Activated CD4-positive, alpha-beta T cell treated with anti-CD3 and anti-CD28 coated beads, Interleukin-2, amount 50 U/mL, for 48 hours (primary cell): ENCODE data around the gene ARHGAP32.

Source experiments
- DNase-seq, 2 experiments: peaks; one replicate each; pipeline ENCODE4 v3.0.0-alpha.2; 2020

Gene ARHGAP32

GRCh38 chr11:129192150-129192549 lies at the start of gene ARHGAP32:
ARHGAP32 (minus strand) TSS chr11:129192325; CDS start chr11:129192198, 127 bp downstream.
- DNase-seq: no peak

DNA sequence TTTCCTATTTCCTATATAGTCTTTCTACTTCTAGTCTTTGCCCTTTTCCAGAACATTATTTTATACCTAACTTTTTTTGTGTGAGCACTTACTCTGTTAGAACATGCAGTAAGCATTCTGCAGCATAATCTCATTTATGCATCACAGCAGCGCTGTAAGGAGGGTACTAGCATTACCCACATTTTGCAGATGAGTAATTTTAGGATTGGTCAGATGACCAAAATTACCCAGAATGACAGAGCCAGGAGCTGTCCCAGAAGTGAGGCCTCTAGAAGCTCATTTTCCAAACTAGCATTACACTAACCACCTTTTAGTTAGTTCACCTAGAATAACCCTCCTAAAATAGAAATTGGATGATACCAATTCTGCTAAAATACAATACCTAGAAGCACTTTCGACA lies 47.1 kb upstream of the ARHGAP32 start:
- no peak for DNase-seq

- DNase-seq: no peak
These were observed 45.9 kb upstream of the ARHGAP32 start for GRCh38 chr11:129237880-129238638.

DNA sequence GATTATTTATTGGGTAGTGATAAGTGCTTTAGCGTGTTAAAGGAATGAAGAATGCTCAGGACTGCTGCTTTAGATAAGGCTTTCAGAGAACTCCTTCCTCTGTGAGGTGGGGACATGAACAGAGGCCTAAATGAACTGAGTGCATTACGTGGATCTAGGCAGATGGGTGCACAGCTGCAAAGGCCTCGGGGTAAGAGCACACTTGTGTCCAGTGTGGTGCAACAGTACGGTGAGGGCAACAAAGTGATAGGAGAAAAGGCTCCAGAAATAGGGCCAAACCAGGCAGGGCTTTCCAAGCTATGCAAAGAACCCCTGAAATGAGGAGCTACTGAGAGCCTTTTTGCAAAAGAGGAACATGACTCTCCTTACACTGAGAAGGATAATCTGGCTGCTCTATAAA lies 45.3 kb upstream of the ARHGAP32 start:
- DNase-seq: no peak

GRCh38 chr11:129236850-129237249 lies 44.7 kb upstream of the ARHGAP32 start:
- no peak for DNase-seq

DNA sequence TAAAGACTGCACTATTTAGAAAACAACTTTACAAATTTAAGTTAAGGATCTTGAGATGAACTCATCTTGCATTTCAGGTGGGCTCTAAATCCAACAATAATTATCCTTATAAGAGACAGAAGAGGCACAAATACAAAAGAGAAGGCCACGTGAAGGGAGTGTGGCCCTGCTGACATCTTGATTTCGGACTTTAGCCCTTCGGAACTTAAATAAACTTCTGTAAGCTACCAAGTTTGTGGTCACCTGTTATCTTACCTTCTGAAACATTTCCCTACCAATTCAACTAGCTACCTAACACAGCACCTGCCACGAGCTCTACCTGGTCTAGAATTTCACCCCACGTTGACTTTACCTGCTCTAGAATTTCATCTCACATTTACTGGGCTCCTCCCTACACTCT lies 42.9 kb upstream of the ARHGAP32 start:
- no peak for DNase-seq

GRCh38 chr11:129230006-129230405 lies 37.9 kb upstream of the ARHGAP32 start:
- no peak for DNase-seq

- no peak for DNase-seq
These were observed 34.2 kb upstream of the ARHGAP32 start for GRCh38 chr11:129226207-129226798.

DNA sequence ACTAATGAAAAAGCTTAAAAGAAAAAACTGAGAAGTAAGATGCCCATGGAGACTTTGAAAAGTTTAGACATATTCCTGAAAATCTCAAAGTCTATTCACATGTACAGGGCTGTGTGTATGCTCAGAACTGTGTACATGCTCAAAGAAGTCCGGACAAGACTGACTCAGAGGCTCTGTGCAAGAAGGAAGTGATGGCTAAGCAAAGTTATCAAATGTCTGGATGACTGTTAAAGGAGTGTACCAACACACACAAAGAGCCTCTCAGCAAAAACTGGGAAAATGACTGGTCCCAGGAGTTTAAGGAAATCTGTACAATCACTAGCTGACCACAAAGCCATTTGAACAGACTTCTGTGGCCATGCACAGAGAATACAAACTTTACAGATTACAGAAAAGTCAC lies 33.1 kb upstream of the ARHGAP32 start:
- no peak for DNase-seq

- DNase-seq: no peak
These were observed 32.4 kb upstream of the ARHGAP32 start for GRCh38 chr11:129224538-129224937.

GRCh38 chr11:129223701-129224149 lies 31.6 kb upstream of the ARHGAP32 start:
- DNase-seq: no peak

DNA sequence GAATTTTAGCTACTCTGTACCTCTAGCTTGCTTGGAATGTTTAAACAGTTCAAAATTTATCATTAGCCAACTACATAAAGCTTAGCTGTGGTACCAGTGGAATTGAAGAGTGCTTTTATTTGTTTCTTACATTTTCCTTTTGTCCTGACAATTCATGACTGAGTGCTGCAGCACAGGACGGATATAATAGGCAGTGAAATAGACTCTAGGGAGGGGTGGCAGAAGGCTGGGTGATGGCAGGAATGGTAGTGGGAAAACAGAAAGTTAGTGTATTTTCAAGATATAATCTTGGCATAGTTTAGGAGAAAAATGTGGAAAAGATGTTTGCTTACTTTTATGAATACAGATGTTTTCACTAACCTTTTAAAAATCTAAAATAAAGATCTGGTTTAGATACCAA lies 31.1 kb upstream of the ARHGAP32 start:
- no peak for DNase-seq

GRCh38 chr11:129222158-129222557 lies 30.0 kb upstream of the ARHGAP32 start:
- no peak for DNase-seq

DNA sequence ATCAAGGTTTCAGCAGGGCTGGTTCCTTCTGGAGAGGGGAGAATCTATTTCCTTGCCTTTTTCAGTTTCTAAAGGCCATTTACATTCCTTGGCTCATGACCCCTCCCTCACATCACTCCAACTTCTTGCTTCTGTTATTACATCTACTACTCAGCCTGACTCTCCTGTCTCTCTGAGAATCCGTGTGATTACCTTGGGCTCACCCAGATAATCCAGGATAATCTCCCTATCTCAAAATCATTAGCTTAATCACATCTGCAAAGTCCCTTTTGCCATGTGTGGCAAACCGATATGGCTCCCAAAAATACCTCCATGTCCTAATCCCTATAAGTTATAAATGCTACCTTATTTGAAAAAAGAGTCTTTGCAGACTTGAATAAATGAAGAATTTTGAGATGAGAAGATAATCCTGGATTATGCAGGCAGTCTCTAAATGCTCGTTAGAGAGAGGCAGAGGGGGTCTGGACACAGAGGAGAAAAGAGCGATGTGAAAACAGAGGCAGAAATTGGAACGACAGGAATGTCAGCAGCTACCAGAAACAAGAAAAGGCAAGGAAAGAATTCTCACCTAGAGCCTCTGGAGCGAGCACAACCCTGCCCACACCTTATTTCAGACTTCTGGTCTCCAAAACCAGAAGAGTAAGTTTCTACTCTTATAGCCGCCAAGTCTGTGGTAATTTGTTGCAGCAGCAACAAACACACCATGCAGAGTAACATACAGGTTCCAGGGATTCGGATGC lies 23.6 kb upstream of the ARHGAP32 start:
- DNase-seq: no peak

DNA sequence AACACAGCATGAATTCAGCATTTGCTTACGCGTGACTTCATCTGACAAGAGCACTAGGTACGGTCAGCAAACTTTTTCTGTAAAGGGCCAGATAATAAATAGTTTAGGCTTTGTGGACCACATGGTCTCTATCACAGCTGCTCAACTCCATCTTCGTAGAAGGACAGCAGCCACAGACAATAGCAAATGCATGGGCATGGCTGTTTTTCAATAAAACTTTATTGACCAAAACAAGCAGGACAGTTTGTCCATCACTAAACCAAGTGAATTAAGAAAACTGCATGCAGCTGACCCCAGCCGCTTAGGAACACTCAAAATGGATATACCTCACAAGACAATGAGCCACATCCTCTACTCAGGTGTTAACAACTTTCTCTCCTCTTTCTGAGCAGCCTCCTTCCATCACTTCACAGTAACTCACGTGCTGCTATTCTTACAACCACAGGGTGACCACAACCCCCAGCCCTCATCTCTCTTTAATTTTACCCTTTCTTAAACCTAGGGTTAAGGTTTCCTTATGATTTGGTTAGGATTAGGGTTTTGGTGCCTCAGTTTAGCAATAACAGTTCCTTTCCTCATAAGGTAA lies 22.7 kb upstream of the ARHGAP32 start:
- DNase-seq: no peak

- DNase-seq: no peak
These were observed 21.1 kb upstream of the ARHGAP32 start for GRCh38 chr11:129213261-129213660.

DNA sequence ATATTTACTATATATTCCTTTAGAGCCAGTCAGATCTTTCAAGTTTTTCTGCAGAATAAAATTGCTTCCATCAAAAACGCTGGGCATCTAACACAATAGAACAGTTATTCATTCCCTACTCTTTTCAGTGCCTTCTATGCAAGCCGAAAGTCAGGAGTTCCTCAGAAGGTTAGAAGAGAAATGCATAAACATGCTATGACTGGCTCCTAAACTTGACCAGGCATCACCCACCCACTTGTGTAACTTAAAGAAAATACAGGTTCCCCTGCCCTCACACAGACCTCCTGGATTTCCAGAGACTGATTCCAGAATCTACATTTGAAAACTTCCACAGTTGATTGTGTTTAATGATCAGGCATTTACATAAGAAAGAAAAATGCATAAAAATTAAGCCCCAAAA lies 19.3 kb upstream of the ARHGAP32 start:
- no peak for DNase-seq

DNA sequence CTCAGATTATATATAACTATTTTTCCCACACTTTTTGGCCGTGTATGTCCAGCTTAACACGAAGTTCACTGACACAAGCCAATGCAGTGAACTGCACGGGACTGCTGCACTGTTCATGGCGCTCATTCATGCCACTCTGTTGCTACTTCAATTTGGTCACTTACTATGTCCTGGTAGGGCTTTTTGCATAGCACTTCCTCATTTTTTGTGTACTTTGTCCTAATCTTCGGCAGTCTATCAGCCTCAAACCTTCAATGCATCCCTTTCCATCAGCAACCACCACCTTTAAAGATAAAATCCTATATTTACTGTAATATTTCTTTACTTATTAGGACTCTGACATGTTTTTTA lies 18.7 kb upstream of the ARHGAP32 start:
- no peak for DNase-seq

DNA sequence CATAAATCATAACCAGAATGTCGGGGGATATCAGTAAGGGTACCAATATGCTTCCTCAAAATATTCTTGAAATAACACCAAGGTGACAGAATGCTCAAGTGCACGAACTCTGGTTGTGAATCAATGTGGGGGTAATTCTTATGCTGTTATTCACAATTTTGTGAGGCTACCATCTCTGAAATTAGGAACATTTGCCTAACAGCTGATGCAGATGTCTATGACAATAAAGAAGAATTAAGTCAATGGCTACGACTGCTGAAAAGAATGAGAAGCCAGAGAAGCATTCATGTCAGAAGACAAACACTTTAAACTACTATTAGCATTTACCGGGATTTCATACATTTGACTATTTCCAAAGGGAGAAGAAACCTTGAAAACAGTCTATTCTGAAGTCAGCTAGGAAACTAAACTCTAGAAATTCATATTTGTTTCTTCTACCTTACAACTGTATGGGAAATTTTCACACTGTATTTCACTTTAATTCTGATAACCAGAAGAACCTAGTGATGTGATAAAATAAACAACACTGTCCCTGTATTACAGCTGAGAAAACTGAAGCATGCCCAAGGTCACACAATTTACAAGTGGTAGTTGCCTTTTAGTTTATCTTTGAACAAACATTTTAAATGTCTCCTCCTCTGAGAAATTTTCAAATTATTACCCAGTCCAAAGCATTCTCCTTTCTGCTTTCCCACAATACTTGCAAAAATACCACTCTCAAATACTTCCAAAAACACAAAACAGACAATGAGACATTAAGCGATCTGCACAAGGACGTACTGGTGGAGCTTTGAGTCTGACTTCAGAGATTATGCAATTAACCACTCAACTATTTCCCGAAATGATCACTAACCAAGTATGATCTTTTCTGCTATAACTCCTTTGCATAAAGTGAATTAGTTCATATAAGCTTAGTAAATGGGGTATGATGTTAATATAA lies 18.0 kb upstream of the ARHGAP32 start:
- no peak for DNase-seq

GRCh38 chr11:129208863-129209262 lies 16.7 kb upstream of the ARHGAP32 start:
- no peak for DNase-seq

DNA sequence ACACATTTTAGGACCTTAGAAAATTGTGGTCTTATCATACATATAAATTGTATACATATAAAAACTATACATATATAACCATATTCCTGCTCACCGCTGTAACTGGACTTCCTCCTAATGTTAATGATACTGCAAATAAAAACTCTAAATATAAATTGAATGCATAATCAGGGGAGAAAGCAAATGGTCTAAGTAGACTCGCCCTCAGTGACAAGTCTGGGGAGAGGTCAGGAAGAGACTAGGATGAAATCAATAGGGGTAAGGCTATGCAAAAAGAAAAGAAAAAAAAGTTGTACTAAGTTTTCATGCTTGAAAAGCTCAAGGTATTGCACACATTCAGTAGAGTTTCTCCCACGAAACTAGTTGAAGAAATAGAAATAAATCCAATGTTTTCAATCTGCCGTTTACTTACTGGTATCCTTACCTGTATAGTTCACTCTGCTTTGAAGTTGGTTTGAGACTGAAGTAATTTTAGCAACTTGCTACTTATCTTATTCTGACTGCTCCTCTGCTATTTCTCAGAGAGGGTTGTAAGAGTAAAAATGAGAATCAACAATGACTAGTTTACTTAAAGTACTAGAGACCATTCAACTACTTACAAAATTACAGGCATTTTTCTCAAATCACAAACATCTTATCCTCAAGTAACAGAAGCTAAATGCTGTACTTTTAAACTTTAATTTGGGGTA lies 12.2 kb upstream of the ARHGAP32 start:
- DNase-seq: no peak

DNA sequence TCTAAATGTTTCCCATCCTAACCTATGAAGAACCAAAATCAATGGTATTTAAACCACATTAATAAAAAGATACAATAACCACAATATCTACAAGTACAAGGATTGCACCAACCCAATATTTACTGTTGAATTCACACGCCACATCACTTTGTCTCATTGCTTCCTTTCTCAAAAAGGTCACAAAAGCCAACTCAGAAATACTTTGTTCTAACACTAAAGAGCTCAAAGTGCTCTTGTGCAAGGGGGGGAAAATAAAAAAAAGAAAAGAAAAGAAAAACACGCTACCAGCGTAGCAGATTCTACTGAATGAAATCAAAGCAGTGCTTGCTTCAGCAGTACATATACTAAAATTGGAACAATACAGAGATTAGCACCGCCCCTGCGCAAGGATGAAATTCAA lies 10.5 kb upstream of the ARHGAP32 start:
- DNase-seq: no peak
